ENCODE data around the gene SLIT3.

- no peak for TF ChIP-seq CTCF (IDR thresholded peaks at IDR 0.05)
- no peak for TF ChIP-seq POLR2A (IDR thresholded peaks at IDR 0.05)
Measured at GRCh38 chr5:168941901-168942300, 359.0 kb downstream of the SLIT3 start.
